DMS53 treated with DMSO at 0.1 percent for 48 hours (cell line): Measurements from ENCODE around the gene C9orf72.

Experiments used
- DNase-seq: peaks from one replicate; lab custom pipeline; 2025; ENCODE audit not compliant: unreplicated experiment; lab: John Stamatoyannopoulos, UW

C9orf72 gene

GRCh38 chr9:27539479-27540441, 33.5 kb downstream of the C9orf72 start:
- no peak for DNase-seq

DNA sequence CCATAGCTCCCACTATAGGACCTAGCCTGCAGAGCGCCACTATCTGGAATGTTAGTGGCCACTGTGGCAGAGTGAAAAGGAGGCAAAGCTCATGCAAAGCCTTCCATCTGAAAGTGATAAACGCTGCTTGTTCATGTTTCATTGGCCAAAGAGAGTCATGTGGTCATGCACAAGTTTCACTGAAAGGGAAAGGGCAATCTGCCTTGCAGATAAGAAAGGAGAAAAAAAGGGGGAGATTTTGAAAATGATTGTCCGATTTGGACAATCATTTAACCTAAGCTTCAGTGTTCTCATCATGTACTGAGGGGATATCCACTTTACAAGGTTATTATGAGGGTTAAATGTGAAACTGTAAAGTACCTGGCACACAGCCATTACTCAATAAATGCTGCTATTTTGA, 34.6 kb downstream of the C9orf72 start:
- DNase-seq: no peak

GRCh38 chr9:27537756-27538155, 35.5 kb downstream of the C9orf72 start:
- no peak for DNase-seq

- no peak for DNase-seq
These were observed 36.2 kb downstream of the C9orf72 start for GRCh38 chr9:27537027-27537435.

DNA sequence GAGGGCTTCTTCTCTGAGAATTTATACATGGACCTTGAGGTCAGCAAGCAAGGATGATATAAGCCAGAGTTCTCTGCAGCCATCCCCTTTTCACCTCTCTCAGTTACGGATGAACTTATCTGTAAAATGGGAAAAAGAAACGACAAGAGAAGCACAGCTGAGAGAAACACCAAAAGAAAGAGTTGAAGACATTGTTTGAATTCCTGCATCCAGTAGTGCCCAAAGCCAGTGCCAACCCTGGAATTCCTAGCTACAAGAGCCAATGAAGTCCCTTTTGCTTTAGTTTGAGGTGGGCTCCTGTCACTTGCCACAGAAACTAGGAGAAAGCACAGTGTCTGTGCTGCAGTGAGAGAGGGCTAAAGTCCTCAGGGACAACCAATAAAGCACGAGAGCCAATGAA, 37.1 kb downstream of the C9orf72 start:
- no peak for DNase-seq

- DNase-seq: no peak
These were observed 37.6 kb downstream of the C9orf72 start for GRCh38 chr9:27535701-27536118.

DNA sequence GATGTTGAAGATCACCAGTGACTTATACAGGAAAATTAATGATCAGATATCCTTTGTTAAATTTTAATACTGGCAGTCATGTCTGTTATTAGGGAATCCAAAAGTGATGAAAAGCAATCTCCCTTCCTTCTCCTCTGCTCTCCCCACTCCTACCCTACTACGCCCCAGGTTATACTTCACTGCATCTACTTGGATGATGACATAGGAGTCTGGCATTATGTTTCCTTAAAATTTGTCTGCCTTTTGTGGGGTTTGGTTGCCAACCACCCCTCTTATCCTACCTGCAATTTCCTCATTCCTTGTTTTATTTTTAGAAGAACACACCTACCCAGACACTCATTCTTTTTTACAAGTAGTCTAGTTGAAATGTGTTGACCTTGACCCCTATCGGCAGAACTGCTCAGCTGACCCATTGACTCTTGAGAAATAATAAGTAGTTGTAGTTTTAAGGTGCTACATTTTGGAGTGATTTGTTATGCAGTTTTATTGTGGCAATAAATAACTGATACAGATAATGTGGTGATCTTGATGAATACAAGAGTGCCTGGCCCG, 38.5 kb downstream of the C9orf72 start:
- no peak for DNase-seq

DNA sequence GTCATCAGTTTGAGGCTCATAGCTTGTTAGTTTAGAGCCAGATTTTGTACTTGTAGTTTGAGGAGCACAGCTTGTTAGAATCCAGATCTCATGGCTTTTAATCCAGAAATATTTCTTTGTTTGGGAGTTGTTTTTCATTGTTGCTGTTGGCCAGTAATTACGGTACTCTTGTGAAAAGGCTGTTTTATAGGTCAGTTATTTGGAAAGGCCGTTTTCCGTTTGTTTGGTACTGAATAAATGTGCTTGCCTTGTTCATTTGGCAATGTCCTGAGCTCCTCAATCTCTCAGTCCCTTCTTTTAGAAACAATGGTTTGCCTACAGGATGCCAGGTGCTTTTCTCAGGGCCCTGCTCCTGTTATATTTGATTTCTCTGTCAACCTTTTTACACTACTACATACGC, 39.1 kb downstream of the C9orf72 start:
- no peak for DNase-seq

- no peak for DNase-seq
These were observed 40.0 kb downstream of the C9orf72 start for GRCh38 chr9:27533311-27533710.

- DNase-seq: no peak
These were observed 41.2 kb downstream of the C9orf72 start for GRCh38 chr9:27532046-27532445.

DNA sequence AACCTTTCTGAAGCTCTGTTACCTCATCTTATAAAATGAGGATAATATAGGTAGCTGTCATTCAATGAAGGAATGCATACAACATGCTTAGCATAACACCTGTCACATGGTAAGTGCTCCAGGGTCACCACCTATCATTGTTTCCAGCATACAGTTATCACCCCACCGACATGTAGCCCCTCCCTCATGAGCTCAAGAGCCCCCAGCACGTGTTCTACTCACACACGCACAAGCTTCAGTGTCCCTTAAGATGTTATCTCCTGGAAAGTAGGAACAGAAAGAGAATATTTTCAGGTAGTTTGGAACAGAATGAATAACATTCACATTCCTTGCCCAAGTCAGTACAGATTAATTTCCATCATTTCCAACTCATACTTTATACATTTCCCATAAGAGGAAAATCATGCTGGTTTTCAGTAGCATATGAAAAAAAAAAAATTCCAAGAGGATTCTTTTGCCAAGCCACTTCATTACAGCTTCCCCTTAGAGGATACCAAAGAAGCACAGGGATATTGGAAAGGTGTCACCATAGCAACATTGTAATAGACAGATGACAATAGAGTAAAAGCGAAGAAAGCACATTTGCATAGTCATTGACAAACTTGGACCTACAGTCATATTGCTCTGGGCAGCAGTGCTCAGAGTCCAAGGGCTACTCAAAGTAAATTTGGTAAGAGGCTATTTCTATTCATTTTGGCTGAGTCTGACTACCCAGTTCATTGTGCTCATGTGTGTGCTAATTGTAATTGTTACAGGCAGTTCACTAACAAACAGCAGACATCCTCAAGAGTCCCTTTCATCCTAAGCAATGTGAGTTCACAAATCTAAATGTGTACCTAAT, 42.1 kb downstream of the C9orf72 start:
- no peak for DNase-seq

DNA sequence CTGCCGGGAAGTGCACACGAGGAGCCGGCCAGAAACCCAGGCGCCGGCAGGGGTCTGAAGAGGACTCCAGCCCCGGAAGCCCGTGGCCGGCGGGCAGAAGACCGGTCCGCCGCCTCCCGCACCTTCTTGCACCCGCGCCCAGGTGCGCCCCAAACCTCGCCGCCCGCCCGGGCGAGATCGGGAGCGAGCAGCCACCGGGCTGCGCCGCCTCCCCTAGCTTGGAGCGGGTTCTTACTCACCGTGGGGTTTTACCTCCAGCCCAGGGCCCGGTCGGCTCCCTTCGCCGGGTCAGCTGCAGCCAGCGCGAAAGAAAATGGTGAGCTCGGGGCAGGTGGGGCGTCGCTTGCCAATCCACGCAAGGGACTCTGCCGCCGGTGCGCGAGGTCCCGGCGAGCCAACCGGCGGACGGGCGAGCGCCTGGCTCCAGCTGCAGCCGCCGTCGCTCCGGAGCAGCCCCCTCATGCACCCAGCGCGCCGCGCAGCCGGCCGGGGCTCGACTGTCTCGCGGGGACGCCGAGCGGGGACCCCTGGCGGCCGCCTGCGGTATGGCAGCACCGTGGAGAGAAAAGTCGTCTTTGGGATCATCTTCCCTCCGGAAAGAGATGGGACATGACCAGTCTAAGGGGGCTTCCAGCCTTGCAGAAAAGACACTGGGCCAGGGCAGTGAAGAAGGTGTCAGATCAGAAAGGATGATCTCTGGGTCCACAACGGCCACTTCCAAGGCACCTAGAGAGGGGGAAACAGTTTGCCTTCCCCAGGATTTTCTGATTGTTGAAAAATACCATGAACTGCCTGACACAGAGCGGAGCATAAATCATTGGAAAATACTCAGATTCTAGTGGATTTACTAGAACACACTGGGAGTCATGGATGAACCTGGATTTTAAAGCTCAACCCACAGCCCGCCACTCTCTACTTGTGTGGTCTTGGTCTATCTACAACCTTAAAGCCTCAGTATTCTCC, 43.7 kb downstream of the C9orf72 start, which contains the start of gene MOB3B:
Gene MOB3B, minus strand, starts transcription at position 499 of the 963 bp plus-strand sequence. CDS start 74,264 bp downstream, outside the sequence.
- DNase-seq: peak; percentile 18

DNA sequence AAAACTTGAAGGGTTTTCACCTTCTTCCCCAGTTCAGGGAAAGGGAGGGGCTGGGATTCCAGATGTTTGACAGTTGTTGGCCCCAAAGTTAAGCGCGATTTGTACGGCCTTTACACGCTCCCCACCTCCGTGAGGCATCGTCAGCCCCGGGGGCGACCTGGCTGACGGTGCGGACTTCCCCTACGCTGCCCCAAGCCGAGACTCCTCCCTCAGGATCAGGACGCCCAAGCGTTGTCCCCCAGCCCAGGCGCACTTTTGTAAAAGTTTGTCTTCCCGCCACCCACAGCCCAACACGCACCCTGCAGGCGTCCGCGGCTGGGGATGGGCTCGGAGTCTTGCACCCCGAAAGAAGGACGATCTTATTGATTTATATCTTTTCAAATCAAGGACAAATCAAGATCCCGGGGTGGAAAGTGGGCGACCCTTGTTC, 44.4 kb downstream of the C9orf72 start:
- no peak for DNase-seq

DNA sequence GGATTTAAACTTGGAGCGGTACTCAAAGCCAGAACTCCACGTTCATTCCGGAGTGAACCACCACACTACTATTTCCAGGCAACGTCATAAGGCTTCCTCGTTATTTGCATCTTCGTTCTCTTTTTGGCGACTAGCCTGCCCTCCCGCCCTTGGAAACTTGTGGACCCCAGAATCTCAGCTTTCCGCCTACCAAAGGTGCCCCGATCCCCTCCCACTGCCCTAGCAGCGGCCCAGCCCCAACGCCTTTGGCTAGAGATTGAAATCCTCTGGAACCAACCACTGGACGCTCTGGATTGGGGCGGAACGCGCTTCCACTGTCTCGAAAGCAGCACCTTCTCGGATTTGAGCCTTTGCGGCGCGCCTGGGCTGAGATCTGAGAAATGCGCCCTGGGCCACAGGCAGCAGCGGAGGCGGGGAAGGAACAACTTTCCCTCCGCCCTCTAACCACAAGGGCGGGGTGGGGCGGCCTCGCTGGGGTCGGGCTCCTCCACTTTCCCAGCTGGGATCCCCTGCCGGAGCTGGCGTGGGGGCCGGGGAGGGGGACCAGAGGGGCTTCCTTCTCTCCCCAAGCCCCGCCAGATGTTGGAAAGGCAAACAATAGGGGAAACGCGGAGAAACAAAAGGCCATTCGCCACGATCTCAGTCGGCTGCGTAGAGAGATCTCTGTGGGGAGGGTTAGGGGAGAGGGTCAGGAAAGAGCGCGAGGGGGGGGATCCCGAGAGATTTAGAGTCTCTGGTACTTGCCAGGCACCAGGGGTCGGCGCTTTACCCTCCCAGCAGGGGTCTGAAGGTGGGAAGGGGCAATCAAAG, 45.0 kb downstream of the C9orf72 start:
- DNase-seq: no peak

DNA sequence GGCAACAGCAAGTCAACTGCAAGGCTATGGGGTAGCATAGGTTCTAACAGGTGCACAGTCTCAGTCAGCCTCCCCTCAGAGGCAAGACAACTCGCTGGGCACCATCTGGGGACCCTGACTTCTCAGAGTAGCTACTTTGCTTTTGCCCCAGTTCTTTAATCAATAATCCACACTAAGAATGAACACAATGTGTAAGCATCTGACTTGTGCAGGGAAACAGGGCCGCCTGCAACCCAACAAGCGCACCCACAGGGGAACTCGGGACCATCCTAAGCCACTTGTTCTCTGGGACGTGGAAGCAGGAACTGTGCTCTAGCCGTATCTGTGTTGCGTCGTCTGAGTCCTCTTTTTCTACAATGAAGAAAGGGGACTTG, 45.6 kb downstream of the C9orf72 start:
- DNase-seq: no peak

DNA sequence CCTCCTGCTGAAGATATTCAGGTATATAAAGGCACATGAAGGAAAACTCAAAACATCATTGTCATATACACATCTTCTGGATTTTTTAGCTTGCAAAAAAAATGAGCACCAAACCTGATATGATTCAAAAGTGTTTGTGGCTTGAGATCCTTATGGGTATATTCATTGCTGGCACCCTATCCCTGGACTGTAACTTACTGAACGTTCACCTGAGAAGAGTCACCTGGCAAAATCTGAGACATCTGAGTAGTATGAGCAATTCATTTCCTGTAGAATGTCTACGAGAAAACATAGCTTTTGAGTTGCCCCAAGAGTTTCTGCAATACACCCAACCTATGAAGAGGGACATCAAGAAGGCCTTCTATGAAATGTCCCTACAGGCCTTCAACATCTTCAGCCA, 49.0 kb downstream of the C9orf72 start, which contains the start of gene IFNK:
Gene IFNK, plus strand, starts transcription at position 55 of the 400 bp plus-strand sequence. Its CDS starts 47 bp downstream, at position 102.
- DNase-seq: no peak

DNA sequence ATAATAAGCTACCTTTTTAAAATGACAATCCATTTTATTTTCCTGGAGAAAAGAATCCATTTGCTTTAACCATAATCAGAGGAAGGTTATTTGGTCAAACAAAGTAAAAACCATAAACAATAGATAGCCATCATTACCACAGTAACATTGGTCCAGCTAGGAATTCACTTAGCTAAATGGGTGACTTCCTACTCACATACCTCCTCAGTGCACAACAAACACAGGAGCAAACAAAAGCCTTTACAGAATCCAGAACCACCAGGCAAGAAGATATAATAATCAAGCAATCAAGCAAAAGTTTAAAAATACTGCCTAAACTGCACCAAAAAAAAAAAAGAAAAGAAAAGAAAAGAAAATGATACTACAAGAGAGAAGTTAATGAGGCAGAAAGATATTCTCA, 50.1 kb downstream of the C9orf72 start:
- no peak for DNase-seq

DNA sequence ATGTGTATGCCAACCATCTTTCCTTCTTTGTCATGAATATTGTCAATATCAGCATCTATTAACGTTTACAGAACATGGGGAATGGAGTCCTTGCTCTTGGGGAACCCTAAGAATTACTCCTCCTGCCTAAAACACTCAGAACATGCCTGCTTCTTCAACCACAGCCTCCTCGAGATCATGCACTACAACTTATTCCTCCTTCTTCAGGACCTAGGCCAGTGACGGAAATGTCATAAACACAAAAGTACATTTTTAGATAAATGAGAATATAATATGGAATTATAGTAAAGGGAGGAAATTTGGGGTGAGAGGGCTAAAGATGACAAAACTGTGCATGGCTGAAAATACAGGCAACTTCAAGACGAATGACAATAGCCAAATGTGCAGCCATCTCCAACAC, 52.3 kb downstream of the C9orf72 start:
- DNase-seq: no peak
